ENCODE data around the gene NTPCR.

Gene NTPCR

DNA sequence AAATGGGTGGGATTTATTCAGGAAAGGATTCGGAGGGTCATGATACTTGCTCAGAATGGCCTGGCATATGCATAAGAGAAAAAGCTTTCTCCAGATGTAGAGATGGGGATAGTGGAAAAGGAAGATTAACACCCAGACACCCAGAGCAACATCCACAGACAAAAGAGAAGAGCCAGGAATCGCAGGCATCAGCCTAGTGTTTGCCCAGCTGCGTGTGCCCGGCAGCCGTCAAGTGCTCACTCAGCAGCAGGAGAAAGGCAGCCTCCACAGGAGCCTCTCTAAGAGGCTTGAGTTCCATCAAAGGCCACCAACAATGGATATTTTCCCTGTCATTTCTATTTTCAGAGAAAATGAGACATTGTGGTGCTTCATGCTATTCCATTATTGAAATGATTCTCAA, 54.7 kb downstream of the NTPCR start:
- DNase-seq (ENCODE audit: low spot score): no peak

DNA sequence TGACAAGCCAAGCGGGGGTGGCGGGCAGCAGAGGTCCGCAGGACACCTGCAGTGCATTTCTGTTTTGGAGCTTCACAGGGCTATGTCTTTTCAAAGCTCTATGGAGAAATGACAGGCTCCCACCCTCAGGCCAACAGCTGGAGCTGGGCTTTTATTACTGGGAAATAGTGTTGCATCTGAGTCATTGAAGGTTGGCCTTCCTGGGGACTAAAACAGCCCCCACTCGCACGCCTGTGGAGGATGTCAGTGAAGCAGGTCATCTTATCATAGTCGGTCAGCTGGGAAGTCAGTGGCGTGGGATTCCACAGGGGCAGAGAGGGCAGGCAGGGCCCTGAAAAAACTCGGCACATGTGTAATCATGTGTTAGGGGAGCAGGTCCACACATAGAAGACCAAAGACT, 55.3 kb downstream of the NTPCR start:
- DNase-seq (ENCODE audit: low spot score): no peak
- TF ChIP-seq, protein P1, sequence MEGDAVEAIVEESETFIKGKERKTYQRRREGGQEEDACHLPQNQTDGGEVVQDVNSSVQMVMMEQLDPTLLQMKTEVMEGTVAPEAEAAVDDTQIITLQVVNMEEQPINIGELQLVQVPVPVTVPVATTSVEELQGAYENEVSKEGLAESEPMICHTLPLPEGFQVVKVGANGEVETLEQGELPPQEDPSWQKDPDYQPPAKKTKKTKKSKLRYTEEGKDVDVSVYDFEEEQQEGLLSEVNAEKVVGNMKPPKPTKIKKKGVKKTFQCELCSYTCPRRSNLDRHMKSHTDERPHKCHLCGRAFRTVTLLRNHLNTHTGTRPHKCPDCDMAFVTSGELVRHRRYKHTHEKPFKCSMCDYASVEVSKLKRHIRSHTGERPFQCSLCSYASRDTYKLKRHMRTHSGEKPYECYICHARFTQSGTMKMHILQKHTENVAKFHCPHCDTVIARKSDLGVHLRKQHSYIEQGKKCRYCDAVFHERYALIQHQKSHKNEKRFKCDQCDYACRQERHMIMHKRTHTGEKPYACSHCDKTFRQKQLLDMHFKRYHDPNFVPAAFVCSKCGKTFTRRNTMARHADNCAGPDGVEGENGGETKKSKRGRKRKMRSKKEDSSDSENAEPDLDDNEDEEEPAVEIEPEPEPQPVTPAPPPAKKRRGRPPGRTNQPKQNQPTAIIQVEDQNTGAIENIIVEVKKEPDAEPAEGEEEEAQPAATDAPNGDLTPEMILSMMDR (IDR thresholded peaks at IDR 0.05; ENCODE audit: extremely low read depth, missing control alignments): no peak

More for the DNA sequence above, 54.7 kb downstream of the NTPCR start:
- TF ChIP-seq, protein P1 (IDR thresholded peaks at IDR 0.05; ENCODE audit: extremely low read depth, missing control alignments): no peak

DNA sequence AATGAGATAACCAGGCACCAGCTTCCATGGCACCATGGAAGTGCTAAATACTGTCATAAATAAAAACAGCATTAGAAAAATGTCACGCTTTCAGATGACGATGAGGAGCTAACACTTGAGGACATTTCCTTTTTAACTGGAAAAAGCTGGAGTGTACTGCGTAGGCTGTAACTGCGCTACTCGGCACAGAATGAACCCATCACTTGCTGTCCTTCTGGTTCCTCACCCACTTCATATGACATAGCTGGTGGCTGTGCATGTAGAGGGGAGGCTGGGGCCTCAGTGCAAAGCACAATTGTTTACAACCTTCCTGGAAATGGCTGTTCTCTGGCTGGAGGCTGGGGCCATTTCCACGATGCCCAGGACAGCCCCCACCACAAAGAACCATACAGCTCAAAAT, 55.7 kb downstream of the NTPCR start:
- DNase-seq (ENCODE audit: low spot score): no peak
- TF ChIP-seq, protein P1 (IDR thresholded peaks at IDR 0.05; ENCODE audit: extremely low read depth, missing control alignments): no peak

DNA sequence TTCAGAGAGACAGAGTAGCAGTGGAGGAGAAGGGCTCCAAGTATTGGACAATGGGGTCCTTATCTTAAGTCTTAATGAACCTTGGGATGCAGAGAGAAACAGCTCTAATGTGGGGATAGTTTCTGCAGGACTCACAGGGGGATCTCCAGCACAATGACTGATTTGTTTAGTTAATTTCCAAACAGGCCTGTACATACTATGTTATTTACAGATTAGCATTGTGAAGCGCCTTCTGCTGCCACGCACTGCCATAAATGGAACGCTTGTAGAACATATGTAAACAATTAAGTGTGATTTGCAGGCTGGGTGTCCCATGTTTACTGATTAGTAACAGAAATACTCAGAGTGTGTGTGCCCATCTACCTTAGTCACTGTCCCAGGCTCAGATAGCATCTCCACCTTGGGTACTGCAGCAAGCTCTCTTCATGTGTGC, 56.1 kb downstream of the NTPCR start:
- TF ChIP-seq, protein P1 (IDR thresholded peaks at IDR 0.05; ENCODE audit: extremely low read depth, missing control alignments): no peak

DNA sequence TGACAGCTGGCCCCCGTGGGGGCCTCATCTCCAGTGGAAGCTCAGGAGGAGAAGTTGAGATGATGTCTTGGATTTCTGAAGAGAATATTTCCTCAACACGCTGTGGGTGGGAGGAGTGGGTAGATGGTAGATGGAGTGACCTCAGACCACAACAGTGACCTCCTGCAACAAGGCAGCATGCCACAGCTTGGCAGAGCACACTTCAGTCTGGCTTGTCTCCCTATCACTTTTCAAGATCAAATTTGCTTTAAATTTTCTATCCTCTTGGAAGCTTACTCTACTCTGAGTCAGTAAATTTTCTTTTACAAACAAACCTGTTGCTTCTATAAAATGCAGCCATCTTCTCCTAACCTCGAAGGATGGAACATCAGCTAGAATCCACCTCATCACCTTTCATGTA, 59.7 kb downstream of the NTPCR start:
- TF ChIP-seq, protein P1 (IDR thresholded peaks at IDR 0.05; ENCODE audit: extremely low read depth, missing control alignments): no peak
- no peak for DNase-seq (ENCODE audit: low spot score)

More for the DNA sequence above, 56.1 kb downstream of the NTPCR start:
- no peak for DNase-seq (ENCODE audit: low spot score)

DNA sequence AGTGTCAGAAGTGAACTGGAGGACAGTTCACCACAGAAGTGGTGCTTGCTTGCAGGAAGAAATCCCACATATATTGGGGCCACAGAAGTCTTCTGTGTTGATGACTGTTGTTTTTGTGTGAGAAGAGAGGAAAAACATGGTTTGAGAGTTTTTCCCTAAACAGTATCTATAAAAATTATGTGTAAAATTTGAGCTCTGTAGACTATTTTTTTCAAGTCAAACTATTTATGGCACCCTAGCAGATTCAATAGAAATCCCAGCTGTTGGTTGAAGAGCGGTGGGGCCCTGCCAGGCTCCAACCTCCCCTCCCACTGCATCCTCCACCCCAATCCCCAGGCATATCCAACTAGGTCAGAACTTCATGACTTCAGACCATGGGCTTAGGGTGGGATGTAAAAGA, 61.6 kb downstream of the NTPCR start:
- TF ChIP-seq, protein P1 (IDR thresholded peaks at IDR 0.05; ENCODE audit: extremely low read depth, missing control alignments): no peak
- DNase-seq (ENCODE audit: low spot score): no peak

DNA sequence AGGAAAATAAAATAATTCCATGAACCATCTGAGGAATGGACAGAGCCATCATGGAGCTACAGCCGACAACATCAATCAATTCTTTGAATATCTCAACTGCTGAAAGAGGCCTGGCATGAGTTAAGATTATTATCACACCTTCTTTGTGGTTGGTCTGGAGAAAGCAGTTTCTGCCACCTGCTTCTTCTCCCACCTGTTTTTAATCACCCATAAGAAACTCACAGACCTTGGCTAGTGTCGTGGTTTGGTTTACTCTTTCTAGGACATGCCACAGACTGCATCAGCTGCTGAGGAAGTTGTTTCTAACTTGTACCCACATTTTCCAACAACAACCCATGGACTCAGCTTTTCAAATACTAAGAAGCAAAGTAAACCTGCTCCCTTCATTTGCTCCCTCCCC, 65.6 kb downstream of the NTPCR start:
- TF ChIP-seq, protein P1 (IDR thresholded peaks at IDR 0.05; ENCODE audit: extremely low read depth, missing control alignments): no peak
- DNase-seq (ENCODE audit: low spot score): no peak
